NCI-H526 (cell line): Measurements from ENCODE around the gene CIDEB.

Experiments
- DNase-seq, 2 experiments: peaks; one replicate each; lab custom pipeline; 2025; lab: John Stamatoyannopoulos, UW

The CIDEB gene

GRCh38 chr14:24312736-24313507 lies 5.1 kb upstream of the CIDEB start:
- DNase-seq, result no peak

- DNase-seq, result no peak
These were observed 4.2 kb upstream of the CIDEB start for GRCh38 chr14:24311837-24312615.

GRCh38 chr14:24310646-24311604 lies 3.1 kb upstream of the CIDEB start, which contains the start of gene LTB4R:
LTB4R (plus strand) TSS chr14:24311502; CDS start chr14:24315652, 4,150 bp downstream.
- peak in 1 of 2 experiments; percentile 46 for DNase-seq

- no peak for DNase-seq
These were observed 2.5 kb upstream of the CIDEB start for GRCh38 chr14:24310265-24310645.

GRCh38 chr14:24309538-24310264 lies 1.9 kb upstream of the CIDEB start, which contains the start of gene LTB4R2:
LTB4R2 (plus strand) TSS chr14:24310140; CDS start chr14:24310665, 525 bp downstream.
- DNase-seq, result no peak

GRCh38 chr14:24308342-24309124 lies 756 bp upstream of the CIDEB start:
- no peak for DNase-seq

GRCh38 chr14:24307156-24307574 lies 612 bp downstream of the CIDEB start:
- DNase-seq, result no peak

- no peak for DNase-seq
These were observed 3.8 kb downstream of the CIDEB start for GRCh38 chr14:24304019-24304387.

- no peak for DNase-seq
These were observed 7.3 kb downstream of the CIDEB start for GRCh38 chr14:24300326-24300980.

GRCh38 chr14:24299255-24300191 lies 8.3 kb downstream of the CIDEB start, which contains the start of the genes DHRS1 and NOP9:
DHRS1 (minus strand) TSS chr14:24299780; CDS start chr14:24299106, 674 bp downstream.
NOP9 (plus strand) TSS chr14:24299850; CDS start chr14:24299955, 105 bp downstream.
- peak; percentile 72 to 91 for DNase-seq

GRCh38 chr14:24298892-24299254 lies 8.9 kb downstream of the CIDEB start:
- no peak for DNase-seq

- peak; percentile 19 to 54 for DNase-seq
These were observed 10.4 kb downstream of the CIDEB start for GRCh38 chr14:24297190-24297964.

GRCh38 chr14:24296341-24297157 lies 11.2 kb downstream of the CIDEB start:
- peak; percentile 28 to 66 for DNase-seq

- DNase-seq, result no peak
These were observed 14.3 kb downstream of the CIDEB start for GRCh38 chr14:24293525-24293924.

GRCh38 chr14:24292118-24292807 lies 15.5 kb downstream of the CIDEB start:
- DNase-seq, result no peak

GRCh38 chr14:24291446-24292117 lies 16.2 kb downstream of the CIDEB start:
- DNase-seq, result no peak
